Suppressor macrophage (primary cell): ENCODE results near the gene ZNF789.

Source experiments
- DNase-seq, 4 experiments: peaks; one replicate each; pipeline ENCODE4 v3.0.0-alpha.2; 2020 to 2022

Gene ZNF789

DNA sequence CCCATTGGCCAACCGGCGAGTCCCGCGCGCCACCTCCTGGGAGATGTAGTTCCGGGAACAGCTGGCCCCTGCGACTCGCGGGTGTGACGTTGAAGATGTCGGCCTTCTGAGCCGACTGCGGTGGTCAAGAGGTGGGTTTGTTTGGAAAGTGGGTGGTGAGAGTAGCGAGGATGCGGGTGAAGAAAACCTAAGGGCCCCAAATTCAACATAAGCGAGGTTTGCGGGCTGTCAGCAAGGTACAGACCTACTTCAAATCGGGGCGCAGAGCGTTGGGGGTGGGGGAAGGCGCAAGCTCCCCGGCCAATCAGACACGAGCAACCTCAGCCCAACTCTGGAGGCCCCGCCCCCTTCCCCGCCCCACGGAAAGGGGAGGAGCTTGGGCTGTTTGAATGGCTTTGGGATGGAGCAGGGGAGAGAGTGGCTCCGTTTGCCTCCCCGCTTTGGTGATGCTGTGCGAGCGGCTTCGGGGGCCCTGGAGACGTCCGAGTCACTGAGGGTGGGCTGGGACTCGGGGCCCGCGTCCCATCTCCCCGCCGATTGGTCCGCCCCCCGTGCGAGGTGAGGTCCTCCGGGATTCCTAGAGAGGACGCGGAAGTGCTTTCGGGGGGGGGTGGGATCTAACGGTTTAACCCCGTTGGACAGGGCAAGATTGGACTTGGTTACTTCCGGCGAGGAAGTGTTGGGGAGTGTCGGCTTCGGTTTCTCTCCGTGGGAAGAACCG is 32.1 kb downstream of the ZNF789 start, which contains the start of gene ZKSCAN5:
Gene ZKSCAN5, plus strand, starts transcription at position 60 of the 721 bp plus-strand sequence. CDS start 1,383 bp downstream, outside the sequence.
- peak; percentile 96 to 99 (median 99) for DNase-seq

DNA sequence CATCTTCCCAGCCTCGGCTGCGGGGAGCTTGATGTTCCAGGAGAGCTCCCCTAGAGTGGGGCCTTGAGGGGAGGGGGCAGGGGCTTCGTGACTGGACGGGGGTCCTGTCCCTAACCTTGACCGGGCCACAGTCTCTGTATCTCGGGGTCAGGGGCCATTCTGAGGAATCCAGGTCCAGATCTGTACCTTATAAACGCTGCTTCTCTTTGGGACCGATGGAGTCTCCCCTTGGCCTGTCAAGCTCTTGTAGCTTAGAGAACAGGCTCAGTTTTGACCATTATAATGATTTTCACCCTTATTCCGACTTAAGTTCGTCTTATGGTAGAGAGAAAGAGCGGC is 32.6 kb downstream of the ZNF789 start:
- DNase-seq, result no peak

DNA sequence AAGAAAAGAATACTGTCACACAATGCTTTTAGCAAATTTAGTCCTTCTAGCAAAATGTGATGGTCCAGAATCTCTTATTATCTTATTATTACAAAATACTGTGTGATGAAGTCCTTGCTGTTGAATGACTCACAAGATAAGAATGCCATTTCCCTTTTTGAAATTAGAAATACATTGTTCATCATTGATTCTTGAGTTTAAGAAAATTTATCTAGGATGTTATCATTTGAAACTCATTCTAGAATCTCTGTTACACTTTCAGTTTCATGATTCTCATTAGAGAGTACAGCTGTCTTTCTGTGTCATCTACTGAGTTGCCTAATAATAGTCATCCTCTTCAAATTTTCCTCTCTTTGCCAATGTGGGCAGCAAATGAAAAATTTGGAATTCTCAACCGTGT is 41.4 kb downstream of the ZNF789 start:
- no peak for DNase-seq

DNA sequence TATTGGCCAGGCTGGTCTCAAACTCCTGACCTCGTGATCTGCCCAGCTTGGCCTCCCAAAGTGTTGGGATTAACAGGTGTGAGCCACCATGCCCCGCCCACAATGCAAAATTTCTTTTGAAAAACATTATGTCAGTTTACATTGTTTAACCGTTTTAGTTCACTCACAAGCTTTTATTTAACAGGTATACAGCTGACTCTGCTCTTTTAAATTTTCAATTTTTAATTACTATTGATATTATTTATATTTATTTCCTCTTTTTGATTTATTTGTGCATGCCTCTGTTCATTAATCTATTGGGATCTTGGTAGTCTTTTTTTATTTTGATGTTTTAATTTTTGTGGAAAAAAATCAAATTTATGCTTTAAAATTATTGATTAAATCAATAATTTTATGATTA is 48.7 kb downstream of the ZNF789 start:
- no peak for DNase-seq

DNA sequence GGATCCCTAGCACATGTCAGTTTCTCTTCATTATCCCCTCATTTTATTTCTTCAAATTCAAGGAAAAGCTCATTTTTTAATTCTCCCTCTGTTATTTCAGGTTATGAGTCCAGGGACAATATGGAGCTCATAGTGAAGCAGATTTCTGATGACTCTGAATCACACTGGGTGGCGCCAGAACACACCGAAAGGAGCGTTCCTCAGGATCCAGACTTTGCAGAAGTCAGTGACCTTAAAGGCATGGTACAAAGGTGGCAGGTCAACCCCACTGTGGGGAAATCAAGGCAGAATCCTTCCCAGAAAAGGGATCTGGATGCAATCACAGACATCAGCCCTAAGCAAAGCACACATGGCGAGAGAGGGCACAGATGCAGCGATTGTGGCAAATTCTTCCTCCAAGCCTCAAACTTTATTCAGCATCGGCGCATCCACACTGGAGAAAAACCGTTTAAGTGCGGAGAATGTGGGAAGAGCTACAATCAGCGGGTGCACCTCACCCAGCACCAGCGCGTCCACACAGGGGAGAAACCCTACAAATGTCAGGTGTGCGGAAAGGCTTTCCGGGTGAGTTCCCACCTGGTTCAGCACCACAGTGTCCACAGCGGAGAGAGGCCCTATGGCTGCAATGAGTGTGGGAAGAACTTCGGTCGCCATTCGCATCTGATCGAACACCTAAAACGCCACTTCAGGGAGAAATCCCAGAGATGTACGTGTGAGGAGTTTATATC is 53.2 kb downstream of the ZNF789 start:
- DNase-seq, result peak; percentile 4 to 40 (median 34)

DNA sequence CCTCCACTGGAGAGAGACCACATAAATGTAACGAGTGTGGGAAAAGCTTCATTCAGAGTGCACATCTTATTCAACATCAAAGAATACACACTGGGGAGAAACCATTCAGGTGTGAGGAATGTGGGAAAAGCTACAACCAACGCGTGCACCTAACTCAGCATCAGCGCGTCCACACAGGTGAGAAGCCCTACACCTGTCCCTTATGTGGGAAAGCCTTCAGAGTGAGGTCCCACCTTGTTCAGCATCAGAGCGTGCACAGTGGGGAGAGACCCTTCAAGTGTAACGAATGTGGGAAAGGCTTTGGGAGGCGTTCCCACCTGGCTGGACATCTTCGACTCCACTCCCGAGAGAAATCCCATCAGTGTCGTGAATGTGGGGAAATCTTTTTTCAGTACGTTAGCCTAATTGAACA is 58.7 kb downstream of the ZNF789 start:
- no peak for DNase-seq

DNA sequence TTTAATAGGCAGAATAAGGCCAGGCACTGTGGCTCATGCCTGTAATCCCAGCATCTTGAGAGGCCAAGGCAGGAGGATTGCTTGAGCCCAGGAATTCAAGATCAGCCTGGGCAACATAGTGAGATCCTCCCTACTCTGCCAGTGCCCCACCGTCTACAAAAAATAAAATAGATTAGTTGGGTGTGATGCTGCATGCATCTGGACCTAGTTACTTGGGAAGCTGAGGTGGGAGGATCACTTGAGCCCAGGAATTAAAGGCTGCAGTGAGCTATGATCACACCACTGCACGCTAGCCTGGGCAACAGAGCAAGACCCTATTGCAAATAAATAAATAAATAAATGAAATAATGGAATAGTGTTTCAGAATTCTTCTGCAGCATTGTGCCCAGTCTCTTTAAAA is 63.0 kb downstream of the ZNF789 start:
- no peak for DNase-seq
